ACC112 (cell line): ENCODE data around the gene YPEL1.
A peak's percentile ranks its signal among the peaks of the same experiment; 100 is the strongest.
"Not testable (repeated sequence)": the region's sequence is repeated elsewhere in the genome, so short reads cannot be mapped to it uniquely, and the experiment has no call there.

Experiments used
- H2AFZ ChIP-seq: fragments of 200-600 bp; sonication (generic); one replicate; pipeline ENCODE4 v1.6.0; 2017; ENCODE audit warnings: antibody characterized with exemption, low read length; ENCODE audit not compliant: unreplicated experiment
- H3K27ac ChIP-seq: fragments of 200-600 bp; sonication (generic); 2 replicates; pipeline ENCODE4 v1.5.1; 2014; ENCODE audit warnings: low read depth, mild to moderate bottlenecking, antibody characterized with exemption, low read length, moderate library complexity
- H3K27me3 ChIP-seq: fragments of 200-600 bp; sonication (generic); 2 replicates; pipeline ENCODE4 v1.6.1; 2014; ENCODE audit warnings: mild to moderate bottlenecking, antibody characterized with exemption, low read length, moderate library complexity, mixed read lengths; ENCODE audit not compliant: insufficient read depth
- H3K36me3 ChIP-seq: fragments of 200-600 bp; sonication (generic); 2 replicates; pipeline ENCODE4 v1.6.1; 2016; ENCODE audit warnings: mild to moderate bottlenecking, antibody characterized with exemption, low read length, moderate library complexity, mixed read lengths; ENCODE audit not compliant: insufficient read depth
- H3K4me1 ChIP-seq: fragments of 200-600 bp; sonication (generic); one replicate; pipeline ENCODE4 v1.6.1; 2016; ENCODE audit warnings: low read length, mixed read lengths; ENCODE audit not compliant: insufficient read depth, unreplicated experiment, control insufficient read depth
- H3K4me3 ChIP-seq: fragments of 200-600 bp; sonication (generic); 2 replicates; pipeline ENCODE4 v1.5.1; 2014; ENCODE audit warnings: mild to moderate bottlenecking, low read depth, low read length
- H3K79me2 ChIP-seq: fragments of 200-600 bp; sonication (generic); one replicate; pipeline ENCODE4 v1.6.0; 2016; ENCODE audit warnings: low read length; ENCODE audit not compliant: control insufficient read depth, unreplicated experiment, insufficient read depth

YPEL1 gene

GRCh38 chr22:21721195-21721852 lies 14.3 kb downstream of the YPEL1 start:
- not testable (repeated sequence) for H3K4me3 ChIP-seq, H3K27me3 ChIP-seq, H3K27ac ChIP-seq, H3K4me1 ChIP-seq, H3K36me3 ChIP-seq, H2AFZ ChIP-seq, H3K79me2 ChIP-seq

GRCh38 chr22:21720191-21720859 lies 15.3 kb downstream of the YPEL1 start:
- not testable (repeated sequence) for H3K36me3 ChIP-seq, H3K4me3 ChIP-seq, H3K27ac ChIP-seq, H3K79me2 ChIP-seq, H3K27me3 ChIP-seq, H2AFZ ChIP-seq, H3K4me1 ChIP-seq

GRCh38 chr22:21719024-21719423 lies 16.6 kb downstream of the YPEL1 start:
- no peak overlapping the region for H2AFZ ChIP-seq
- no peak overlapping the region for H3K4me3 ChIP-seq
- H3K27ac ChIP-seq, result no peak overlapping the region
- H3K79me2 ChIP-seq, result no peaks in the 10 kb centered on the region
- no peaks in the 10 kb centered on the region for H3K4me1 ChIP-seq
- no peaks in the 10 kb centered on the region for H3K36me3 ChIP-seq
- no peaks in the 10 kb centered on the region for H3K27me3 ChIP-seq

- H3K27ac ChIP-seq, result no peak overlapping the region
- no peaks in the 10 kb centered on the region for H3K4me1 ChIP-seq
- H2AFZ ChIP-seq, result no peak overlapping the region
- no peaks in the 10 kb centered on the region for H3K79me2 ChIP-seq
- no peaks in the 10 kb centered on the region for H3K36me3 ChIP-seq
- H3K27me3 ChIP-seq, result no peaks in the 10 kb centered on the region
- H3K4me3 ChIP-seq, result no peak overlapping the region
Observed at GRCh38 chr22:21718499-21718898, 17.1 kb downstream of the YPEL1 start.

- H3K4me3 ChIP-seq, H3K27ac ChIP-seq, H3K79me2 ChIP-seq, H2AFZ ChIP-seq, H3K36me3 ChIP-seq, H3K4me1 ChIP-seq, H3K27me3 ChIP-seq: not testable (repeated sequence)
Observed at GRCh38 chr22:21716395-21717122, 19.0 kb downstream of the YPEL1 start.

GRCh38 chr22:21714786-21715185 lies 20.8 kb downstream of the YPEL1 start:
- no peaks in the 10 kb centered on the region for H3K27me3 ChIP-seq
- no peaks in the 10 kb centered on the region for H3K79me2 ChIP-seq
- peaks cover 3% of the 10 kb centered on the region for H3K4me1 ChIP-seq
- no peak overlapping the region for H3K27ac ChIP-seq
- H2AFZ ChIP-seq, result no peak overlapping the region
- no peak overlapping the region for H3K4me3 ChIP-seq
- H3K36me3 ChIP-seq, result no peaks in the 10 kb centered on the region

GRCh38 chr22:21714059-21714770 lies 21.4 kb downstream of the YPEL1 start:
- H3K4me1 ChIP-seq, result peaks cover 4% of the 10 kb centered on the region
- H3K27ac ChIP-seq, result no peak overlapping the region
- no peaks in the 10 kb centered on the region for H3K27me3 ChIP-seq
- no peak overlapping the region for H3K4me3 ChIP-seq
- no peak overlapping the region for H2AFZ ChIP-seq
- no peaks in the 10 kb centered on the region for H3K79me2 ChIP-seq
- no peaks in the 10 kb centered on the region for H3K36me3 ChIP-seq

GRCh38 chr22:21713428-21714058 lies 22.1 kb downstream of the YPEL1 start:
- no peaks in the 10 kb centered on the region for H3K27me3 ChIP-seq
- peaks cover 4% of the 10 kb centered on the region for H3K4me1 ChIP-seq
- H3K4me3 ChIP-seq, result peak overlapping the region; percentile 64
- H3K36me3 ChIP-seq, result no peaks in the 10 kb centered on the region
- no peaks in the 10 kb centered on the region for H3K79me2 ChIP-seq
- no peak overlapping the region for H3K27ac ChIP-seq
- no peak overlapping the region for H2AFZ ChIP-seq

- Histone ChIP-seq H3K4me1 (peaks cover 4% of the 10 kb centered on the region), H3K4me3 (peak overlapping the region; percentile 64), H3K27me3 (no peaks in the 10 kb centered on the region), H3K27ac (no peak overlapping the region), H3K79me2 (no peaks in the 10 kb centered on the region), H3K36me3 (no peaks in the 10 kb centered on the region), H2AFZ (no peak overlapping the region)
Observed at GRCh38 chr22:21712751-21713427, 22.7 kb downstream of the YPEL1 start.

- Histone ChIP-seq H3K4me3 (no peak overlapping the region), H3K36me3 (no peaks in the 10 kb centered on the region), H3K79me2 (no peaks in the 10 kb centered on the region), H3K27ac (no peak overlapping the region), H2AFZ (no peak overlapping the region), H3K27me3 (no peaks in the 10 kb centered on the region), H3K4me1 (peaks cover 4% of the 10 kb centered on the region)
Observed at GRCh38 chr22:21711851-21712250, 23.7 kb downstream of the YPEL1 start.
